ENCODE results near the gene CDKN1C.

The CDKN1C gene

DNA sequence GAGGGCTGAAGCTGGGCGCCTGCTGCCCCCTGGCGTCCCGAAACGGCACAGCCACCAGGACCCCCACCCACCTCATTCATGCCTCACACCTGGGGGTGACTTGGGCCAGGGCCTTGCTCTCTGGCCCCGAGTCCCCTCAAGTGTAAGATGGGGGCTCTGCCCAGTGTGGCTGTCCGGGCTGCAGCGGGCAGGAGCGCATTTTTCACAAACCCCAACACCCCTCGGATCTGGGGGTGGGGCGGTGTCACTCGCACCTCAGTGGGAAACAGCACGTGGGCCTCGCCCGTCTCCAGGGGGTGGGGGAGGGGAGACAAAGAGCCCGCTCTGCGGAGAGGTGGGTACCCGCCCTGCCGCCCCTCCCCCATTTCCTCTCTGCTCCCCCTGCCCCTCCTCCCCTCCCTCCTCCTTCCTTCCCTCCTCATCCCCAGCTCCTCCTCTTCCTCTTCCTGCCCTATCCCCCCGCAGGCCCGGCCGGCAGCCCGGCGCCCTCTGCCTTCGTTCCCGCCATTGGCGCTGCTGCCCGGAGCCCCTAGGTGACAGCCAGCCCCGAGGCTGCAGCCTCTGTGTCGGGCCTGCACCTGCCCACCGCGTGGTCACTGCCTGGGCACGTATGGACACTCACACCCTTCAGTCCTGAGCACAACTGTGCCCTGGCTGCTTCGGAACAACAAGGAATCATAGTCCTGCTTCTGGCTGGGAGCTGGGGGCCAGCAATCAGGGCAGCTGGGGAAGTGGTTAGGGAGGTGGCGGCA lies 6.8 kb upstream of the CDKN1C start:
- peak overlapping the region in 1 of 2 donors; percentile 43 for H3K27ac ChIP-seq
- H3K4me1 ChIP-seq: peaks cover 0 to 33% (median 14%) of the 10 kb centered on the region in 4 donors
- TF ChIP-seq, protein P1, sequence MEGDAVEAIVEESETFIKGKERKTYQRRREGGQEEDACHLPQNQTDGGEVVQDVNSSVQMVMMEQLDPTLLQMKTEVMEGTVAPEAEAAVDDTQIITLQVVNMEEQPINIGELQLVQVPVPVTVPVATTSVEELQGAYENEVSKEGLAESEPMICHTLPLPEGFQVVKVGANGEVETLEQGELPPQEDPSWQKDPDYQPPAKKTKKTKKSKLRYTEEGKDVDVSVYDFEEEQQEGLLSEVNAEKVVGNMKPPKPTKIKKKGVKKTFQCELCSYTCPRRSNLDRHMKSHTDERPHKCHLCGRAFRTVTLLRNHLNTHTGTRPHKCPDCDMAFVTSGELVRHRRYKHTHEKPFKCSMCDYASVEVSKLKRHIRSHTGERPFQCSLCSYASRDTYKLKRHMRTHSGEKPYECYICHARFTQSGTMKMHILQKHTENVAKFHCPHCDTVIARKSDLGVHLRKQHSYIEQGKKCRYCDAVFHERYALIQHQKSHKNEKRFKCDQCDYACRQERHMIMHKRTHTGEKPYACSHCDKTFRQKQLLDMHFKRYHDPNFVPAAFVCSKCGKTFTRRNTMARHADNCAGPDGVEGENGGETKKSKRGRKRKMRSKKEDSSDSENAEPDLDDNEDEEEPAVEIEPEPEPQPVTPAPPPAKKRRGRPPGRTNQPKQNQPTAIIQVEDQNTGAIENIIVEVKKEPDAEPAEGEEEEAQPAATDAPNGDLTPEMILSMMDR (IDR thresholded peaks at IDR 0.05): peak; percentile 80 to 86
- peaks cover 0 to 23% of the 10 kb centered on the region in 2 donors for H3K27me3 ChIP-seq
- no peaks in the 10 kb centered on the region for H3K9me3 ChIP-seq
- H3K36me3 ChIP-seq: no peaks in the 10 kb centered on the region
- peak in 1 of 2 donors; percentile 76 for DNase-seq
- H3K4me3 ChIP-seq: peak overlapping the region; percentile 39 to 51
- intact Hi-C loops (cut with DNase I; ENCODE audit: low total_unique reads): loop anchor here (10.0 kb wide), 2 partner anchors 468 to 588 kb away; partner anchors contain the start of genes C11orf21 and TSPAN32

DNA sequence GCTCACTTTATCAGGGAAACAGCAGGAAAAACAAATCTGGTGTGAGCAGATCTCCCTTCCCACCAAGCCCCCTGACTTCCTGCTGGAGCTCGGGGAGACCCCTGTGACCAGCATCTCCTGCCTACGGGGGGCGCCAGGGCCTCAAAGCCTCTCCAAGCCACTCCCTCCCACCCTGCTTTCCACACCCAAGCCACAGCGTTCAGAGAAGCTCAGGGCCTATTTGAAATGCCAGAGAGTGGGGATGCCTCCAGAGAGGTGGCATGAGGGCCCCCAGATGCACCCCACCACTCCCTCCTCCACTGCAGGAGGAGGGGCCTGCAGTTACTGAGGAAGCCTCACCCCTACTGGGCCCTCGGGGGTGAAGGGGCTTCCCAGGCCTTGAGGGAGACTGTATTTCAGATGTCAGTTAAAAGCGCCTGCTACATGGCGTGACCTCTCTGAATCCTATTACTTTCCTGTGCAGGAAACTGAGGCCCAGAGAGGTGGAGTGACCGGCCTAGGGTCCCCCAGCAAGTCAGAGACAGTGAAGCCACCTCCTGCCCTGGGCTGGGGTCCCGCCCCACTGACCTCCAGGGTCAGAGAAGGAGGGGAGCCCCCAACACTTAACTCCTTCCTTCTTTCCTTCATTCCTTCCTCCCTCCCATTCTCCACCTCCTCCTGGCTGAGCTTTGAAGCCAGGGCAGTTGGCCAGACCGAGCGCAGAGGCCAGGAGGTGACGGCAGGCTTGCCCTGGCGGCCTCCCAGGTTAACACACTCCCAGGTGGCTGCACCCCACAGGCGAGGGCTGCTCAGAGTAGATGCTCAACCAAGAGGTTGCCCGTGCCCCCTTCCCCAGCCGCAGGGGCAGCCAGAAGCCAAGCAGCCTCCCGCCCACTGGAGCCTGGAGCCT lies 6.0 kb upstream of the CDKN1C start:
- Histone ChIP-seq H3K4me1 (peaks cover 0 to 35% (median 16%) of the 10 kb centered on the region in 4 donors), H3K27ac (no peak overlapping the region), H3K27me3 (peaks cover 0 to 23% of the 10 kb centered on the region in 2 donors), H3K9me3 (no peaks in the 10 kb centered on the region), H3K4me3 (peak overlapping the region; percentile 39 to 51), H3K36me3 (no peaks in the 10 kb centered on the region)
- peak in 1 of 2 donors; percentile 75 for DNase-seq
- intact Hi-C loops (cut with DNase I; ENCODE audit: low total_unique reads): loop anchor here (10.0 kb wide), 2 partner anchors 467 to 587 kb away; partner anchors contain the start of genes C11orf21 and TSPAN32
- TF ChIP-seq, protein P1 (IDR thresholded peaks at IDR 0.05): no peak

DNA sequence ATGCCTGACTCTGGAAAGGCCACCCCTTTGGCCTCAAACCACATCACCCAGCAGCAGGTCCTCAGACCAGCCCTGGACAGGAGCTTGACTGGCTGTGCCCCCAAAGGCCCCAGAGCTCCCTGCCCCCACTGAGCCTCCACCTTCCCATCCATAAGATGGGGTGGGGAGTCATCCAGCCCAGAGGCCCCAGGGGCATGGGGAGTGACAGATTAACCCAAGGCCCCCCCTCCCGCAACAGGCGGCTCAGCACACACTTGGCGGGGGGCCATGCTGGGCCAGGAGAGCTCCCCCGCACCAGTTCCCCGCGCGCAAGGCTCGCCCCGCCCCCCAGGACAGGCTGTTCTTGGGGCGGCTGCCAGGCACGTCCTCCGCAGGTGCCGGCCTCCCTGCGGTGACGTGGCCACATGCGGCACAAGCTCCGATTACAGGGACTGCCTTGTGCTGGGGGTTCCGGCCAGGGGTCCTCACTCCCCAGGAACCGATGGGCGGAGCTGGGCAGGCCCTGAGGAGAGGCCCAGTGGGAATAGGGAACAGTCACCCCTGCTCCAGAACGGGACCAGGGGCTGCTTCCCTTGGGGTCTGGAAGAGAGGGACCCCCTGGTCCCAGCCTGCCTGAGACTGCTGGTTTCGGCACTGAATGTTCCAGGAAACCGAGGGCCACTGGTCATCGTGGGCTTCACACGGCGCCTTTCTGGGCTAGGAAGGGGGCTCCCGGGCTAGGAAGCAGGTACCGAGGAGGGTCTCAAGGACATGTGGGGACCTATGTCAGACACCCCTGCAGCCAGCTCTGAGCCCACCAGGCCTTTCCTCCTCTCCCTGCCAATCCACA lies 5.1 kb upstream of the CDKN1C start:
- DNase-seq: no peak
- Histone ChIP-seq H3K27ac (no peak overlapping the region), H3K36me3 (no peaks in the 10 kb centered on the region), H3K9me3 (no peaks in the 10 kb centered on the region), H3K27me3 (peaks cover 0 to 23% of the 10 kb centered on the region in 2 donors), H3K4me3 (no peak overlapping the region), H3K4me1 (peaks cover 0 to 41% (median 21%) of the 10 kb centered on the region in 4 donors)
- intact Hi-C loops (cut with DNase I; ENCODE audit: low total_unique reads): loop anchor here (10.0 kb wide), 2 partner anchors 466 to 586 kb away; partner anchors contain the start of genes C11orf21 and TSPAN32
- TF ChIP-seq, protein P1 (IDR thresholded peaks at IDR 0.05): no peak

DNA sequence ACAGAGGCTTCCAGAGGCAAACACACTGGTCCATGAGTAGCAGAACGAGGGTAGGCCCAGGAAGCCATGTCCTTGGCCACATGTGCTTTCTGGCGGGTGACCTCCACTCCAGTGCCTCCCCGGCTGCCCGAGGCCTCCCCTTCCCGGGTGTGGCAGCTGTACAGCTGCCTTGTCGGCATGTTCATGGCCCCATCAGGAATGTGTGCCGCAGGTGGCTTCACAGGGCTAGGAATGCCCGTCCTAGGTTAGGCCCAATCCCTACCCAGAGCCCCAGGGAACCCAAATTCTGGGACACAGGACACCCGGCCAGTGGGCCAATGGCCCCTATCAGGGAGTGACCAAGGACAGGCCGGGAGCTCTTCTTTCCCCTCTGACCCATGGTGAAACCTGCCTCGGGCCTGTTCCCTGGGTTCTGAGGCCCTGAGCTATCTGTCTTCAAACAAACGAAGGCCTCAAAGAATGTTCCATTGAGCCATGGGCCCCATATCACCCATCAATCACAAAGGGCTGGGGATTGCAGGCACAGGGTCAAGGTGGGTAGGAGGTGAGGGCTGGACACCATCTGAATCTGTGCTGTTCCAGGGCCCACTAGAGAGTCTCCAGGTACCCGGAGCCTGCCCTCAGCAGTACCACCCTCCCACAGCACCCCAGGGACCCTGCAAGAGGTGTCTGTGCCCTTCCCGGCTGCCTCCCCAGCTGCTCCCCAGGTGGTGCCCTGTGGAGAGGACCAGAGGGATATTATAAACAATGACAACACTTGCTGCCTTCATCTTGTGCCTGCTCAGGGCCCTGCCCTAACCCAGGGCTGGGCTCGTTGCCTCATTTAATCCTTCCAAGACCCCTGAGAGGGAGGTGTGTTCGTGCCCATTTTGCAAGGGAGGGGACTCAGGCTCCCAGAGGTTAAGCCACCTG lies 4.0 kb upstream of the CDKN1C start:
- no peak overlapping the region for H3K4me3 ChIP-seq
- peaks cover 0 to 41% (median 21%) of the 10 kb centered on the region in 4 donors for H3K4me1 ChIP-seq
- no peak for DNase-seq
- peaks cover 0 to 23% of the 10 kb centered on the region in 2 donors for H3K27me3 ChIP-seq
- H3K27ac ChIP-seq: no peak overlapping the region
- intact Hi-C loops (cut with DNase I; ENCODE audit: low total_unique reads): loop anchor here (5.0 to 10.0 kb wide), 6 partner anchors 62 to 585 kb away; partner anchors contain the start of genes C11orf21, KCNQ1OT1 and TSPAN32
- TF ChIP-seq, protein P1 (IDR thresholded peaks at IDR 0.05): no peak
- H3K36me3 ChIP-seq: no peaks in the 10 kb centered on the region
- H3K9me3 ChIP-seq: no peaks in the 10 kb centered on the region

Data from tibial artery (tissue), 4 donors.